Hepatocyte (in vitro differentiated cells): Measurements from ENCODE around the gene TECPR1.

Source experiments
- EZH2 ChIP-seq: fragments of 200-600 bp; sonication (generic); IDR thresholded peaks from 2 replicates; pipeline ENCODE4 v1.6.1; 2016; ENCODE audit warnings: antibody characterized with exemption, mild to moderate bottlenecking, borderline replicate concordance
- TF ChIP-seq, protein P1 (sequence below): fragments of 200-600 bp; sonication (generic); IDR thresholded peaks from 2 replicates; pipeline ENCODE4 v1.5.1; 2016; ENCODE audit warnings: antibody characterized with exemption, mild to moderate bottlenecking; ENCODE audit not compliant: poor library complexity

DNA sequence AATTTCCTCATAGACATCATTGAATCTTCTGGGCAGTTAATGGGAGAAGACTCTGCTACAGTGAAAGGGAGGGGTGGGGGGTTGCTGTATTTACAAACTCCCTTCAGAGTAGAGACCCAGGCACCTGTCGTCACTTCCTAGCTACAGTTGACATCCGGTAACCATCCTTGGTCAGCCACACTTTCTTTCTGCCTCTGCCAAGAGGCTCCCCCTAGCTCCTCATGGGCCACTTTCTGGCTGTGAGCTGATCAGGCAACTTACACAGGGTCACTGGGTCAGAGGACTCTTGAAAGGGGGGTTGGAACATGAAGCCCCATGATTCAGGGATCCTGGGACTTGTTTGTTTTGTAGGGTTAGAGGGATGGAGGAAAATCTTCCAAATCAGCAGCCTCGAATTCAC, 1.2 kb downstream of the TECPR1 start:
- TF ChIP-seq, protein P1, sequence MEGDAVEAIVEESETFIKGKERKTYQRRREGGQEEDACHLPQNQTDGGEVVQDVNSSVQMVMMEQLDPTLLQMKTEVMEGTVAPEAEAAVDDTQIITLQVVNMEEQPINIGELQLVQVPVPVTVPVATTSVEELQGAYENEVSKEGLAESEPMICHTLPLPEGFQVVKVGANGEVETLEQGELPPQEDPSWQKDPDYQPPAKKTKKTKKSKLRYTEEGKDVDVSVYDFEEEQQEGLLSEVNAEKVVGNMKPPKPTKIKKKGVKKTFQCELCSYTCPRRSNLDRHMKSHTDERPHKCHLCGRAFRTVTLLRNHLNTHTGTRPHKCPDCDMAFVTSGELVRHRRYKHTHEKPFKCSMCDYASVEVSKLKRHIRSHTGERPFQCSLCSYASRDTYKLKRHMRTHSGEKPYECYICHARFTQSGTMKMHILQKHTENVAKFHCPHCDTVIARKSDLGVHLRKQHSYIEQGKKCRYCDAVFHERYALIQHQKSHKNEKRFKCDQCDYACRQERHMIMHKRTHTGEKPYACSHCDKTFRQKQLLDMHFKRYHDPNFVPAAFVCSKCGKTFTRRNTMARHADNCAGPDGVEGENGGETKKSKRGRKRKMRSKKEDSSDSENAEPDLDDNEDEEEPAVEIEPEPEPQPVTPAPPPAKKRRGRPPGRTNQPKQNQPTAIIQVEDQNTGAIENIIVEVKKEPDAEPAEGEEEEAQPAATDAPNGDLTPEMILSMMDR, result no peak
- TF ChIP-seq EZH2, result no peak
